AML-193 (cell line): ENCODE measurements around the gene RPUSD1.
"Not testable (repeated sequence)": the region's sequence is repeated elsewhere in the genome, so short reads cannot be mapped to it uniquely, and the experiment has no call there.

ENCODE experiments used
- DNase-seq, 2 experiments: peaks; one replicate each; lab custom pipeline; 2025; lab: John Stamatoyannopoulos, UW

The RPUSD1 gene

DNA sequence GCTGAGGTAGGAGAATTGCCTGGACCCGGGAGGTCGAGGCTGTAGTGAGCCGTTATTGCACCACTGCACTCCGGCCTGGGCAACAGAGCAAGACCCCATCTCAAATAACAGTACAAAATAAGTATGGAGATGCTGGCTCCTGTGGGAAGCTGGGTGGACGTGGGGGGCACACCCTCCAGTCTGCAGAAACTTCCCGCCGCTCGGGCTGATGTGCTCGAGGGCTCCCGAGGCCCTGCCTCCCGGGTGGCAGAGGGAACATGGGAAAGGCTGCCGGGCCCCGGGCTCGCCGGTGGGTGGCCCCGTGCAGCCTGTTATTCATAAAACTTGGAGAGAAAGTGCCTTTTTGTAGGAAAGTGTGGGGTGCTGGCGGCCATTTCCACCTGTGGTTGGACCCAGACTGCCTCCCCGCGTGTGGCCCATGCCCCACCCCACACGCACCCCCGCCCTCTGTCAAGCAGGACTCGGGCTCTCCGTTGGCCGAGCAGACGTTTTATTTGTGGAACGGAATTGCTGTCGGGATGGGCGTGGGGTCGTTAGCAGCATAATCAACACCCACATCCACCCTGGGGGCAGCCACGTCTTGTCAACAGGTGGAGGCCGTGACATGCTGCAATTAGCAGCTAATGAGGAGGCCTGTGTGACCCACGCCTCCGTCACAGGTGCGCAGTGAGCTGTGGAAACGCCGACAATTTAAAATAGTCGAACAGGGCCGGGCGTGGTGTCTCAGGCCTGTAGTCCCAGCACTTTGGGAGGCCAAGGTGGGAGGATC, 40.0 kb downstream of the RPUSD1 start:
- DNase-seq = no peak

DNA sequence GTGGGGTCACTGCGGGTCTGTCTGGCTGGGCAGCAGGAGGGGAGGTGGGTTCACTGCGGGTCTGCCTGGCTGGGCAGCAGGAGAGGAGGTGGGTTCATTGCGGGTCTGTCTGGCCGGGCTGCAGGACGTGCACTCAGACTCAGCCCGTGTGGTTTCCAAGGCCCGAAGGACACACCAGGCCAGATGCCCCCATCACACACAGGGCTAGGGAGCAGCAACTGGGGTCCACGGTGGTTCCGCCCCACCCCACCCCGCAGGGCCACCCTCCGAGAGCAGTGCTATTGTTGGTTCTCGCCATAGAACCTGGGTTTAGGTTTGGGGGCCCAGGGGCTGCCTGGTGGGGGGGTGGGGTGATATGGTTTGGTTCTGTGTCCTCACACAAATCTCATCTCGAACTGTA, 41.5 kb downstream of the RPUSD1 start:
- no peak for DNase-seq

DNA sequence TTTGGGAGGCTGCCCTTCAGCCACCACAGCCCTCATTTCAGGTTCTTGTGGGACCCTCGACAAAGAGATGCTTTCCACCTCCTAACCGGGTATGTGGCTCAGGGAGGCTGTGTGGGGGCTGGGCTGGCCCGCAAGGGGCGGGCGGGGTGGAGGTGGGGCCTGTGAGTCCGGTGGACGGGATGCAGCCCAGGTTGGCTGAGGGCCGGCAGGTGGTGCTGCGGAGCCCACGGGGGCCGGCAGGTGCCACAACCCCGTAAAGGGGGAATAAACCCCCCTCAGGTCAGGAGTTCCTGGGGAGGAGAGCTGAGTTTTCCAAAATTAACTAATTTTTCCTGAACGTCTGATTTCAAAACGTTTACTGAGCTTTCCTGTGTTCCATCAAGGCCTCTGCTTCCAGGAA, 42.4 kb downstream of the RPUSD1 start:
- no peak for DNase-seq

- DNase-seq = no peak
These were observed 44.2 kb downstream of the RPUSD1 start for GRCh38 chr16:743794-744500.

- DNase-seq = not testable (repeated sequence)
These were observed 45.3 kb downstream of the RPUSD1 start for GRCh38 chr16:742894-743293.

GRCh38 chr16:741986-742629, 46.1 kb downstream of the RPUSD1 start:
- DNase-seq = no peak

DNA sequence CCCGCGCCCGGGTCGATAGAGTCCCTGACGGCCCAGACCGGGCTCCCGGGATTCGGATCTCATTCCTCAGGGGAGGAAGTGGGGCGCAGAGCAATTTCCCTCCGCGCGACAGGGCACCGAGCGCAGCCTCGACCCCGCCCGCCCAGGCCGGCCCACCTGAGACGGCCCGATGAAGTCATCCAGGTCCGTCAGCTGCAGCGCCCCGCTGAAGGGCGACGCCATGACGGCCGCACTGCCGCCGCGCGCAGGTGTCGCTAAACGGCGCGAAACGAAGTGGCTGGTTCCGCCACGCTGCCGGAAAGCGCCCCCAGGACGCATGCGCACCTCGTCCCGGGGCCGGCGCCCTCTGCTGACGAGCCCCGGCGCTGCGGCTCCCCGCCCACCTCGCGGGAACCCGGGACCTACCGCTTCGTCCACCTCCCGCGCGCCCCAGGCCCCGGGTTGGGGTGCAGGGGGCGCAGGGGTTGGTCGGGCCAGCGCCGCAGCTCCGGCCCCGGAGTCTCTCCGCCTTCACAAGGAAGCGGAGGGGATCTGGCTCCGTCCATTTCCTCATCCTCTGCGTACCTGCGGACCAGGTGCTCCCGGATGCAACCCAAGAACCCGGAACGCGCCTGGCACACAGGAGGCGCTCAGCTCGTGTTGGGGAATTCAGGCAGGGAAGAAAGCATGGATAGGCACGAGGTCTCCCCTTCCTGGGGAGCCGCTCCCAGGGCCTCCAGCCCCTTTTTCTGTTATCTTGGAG, 47.2 kb downstream of the RPUSD1 start, which contains the start of gene CIAO3:
Gene CIAO3, minus strand, starts transcription at position 234 of the 742 bp plus-strand sequence. Its CDS starts 12 bp downstream, at position 222.
- DNase-seq = peak; percentile 60 to 70

GRCh38 chr16:740459-740763, 47.8 kb downstream of the RPUSD1 start:
- DNase-seq = no peak

DNA sequence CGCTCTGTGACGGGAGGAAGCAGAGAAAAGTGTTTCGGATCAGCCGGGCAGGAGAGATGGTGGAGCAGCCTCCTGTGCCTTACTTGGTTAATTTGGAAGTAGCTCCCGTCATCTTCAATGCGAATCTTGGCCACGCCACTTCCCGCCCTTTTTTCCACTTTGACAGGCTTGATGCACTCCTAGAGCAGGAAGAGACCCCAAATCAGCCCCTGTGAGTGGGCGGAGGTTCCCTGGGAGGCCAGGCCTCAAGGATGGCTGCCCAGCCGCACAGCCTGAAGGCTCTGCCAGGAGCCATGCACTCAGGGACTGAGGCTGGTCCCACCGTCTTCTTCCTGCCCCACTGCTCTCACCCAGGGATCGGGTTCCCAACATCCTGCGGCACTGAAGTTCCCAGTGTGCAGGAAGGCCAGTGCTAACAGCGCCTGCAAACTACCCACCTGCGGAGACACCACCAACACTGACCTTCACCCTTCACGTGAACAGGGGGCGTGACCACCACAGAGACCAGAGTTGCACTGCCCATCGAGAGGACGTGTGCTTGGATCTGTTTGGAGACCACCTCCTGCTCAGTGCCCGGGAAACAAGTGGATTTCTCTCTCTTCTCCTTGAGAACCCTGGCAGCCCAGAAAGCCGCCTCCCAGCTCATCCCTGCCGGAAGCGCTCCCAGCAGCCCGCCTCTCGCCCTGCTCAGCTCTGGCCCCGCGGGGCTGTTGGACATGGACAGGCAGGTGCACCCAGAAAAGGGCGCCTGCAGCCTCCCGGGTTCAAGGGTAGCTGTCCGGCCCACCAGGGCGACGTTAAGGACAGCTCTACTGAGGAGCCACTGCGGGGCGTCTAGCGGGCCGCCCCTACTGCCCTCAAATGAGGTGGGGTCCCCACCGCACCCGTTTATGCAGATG, 48.4 kb downstream of the RPUSD1 start:
- no peak for DNase-seq

DNA sequence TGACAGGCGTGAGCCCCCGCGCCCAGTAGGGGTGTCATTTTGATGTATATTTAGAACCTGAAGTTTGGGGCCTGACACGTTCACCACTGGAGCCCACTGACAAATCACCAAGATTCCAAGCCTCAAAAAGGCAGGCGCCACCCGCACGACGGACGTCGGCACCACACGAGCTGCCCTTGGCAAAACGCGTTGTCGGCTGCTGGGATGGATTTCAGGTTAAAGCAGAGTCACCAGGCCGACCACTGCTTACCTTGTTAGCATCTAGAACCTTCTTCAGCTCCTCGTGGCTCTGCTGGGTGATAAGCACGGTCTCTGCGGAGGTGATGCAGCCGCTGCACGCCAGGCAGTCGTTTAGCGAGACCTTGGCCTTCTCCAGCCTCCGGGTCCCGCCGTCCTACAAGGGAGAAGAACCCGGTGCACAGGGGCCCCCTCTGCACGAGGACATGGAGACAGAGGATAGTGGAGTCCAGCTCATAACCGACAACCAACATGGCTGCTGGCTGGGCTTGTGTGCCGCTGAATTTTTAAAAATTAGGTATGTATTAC, 51.2 kb downstream of the RPUSD1 start:
- DNase-seq = no peak

- no peak for DNase-seq
These were observed 52.2 kb downstream of the RPUSD1 start for GRCh38 chr16:735982-736453.

- DNase-seq = no peak
These were observed 53.0 kb downstream of the RPUSD1 start for GRCh38 chr16:734981-735881.
